Large intestine (tissue), 3 donors: ENCODE data around the gene FAM114A1. TPM values are rescaled to one million over a fixed set of nuclear protein-coding genes. Genes with fewer than 3 reads are reported as not detected.

Source experiments
- DNase-seq, 2 donors: peaks; one replicate each; pipeline versions ENCODE4 v3.0.0 to v3.0.0-alpha.2; 2013
- H3K27ac ChIP-seq: one replicate; pipeline ENCODE4 v1.5.1; 2013; ENCODE audit warnings: low read length
- H3K27me3 ChIP-seq: 2 replicates; pipeline ENCODE4 v1.6.1; 2013; ENCODE audit warnings: low read length; ENCODE audit not compliant: control insufficient read depth, insufficient read depth
- H3K36me3 ChIP-seq: 2 replicates; pipeline ENCODE4 v1.6.1; 2013; ENCODE audit warnings: low read length; ENCODE audit not compliant: control insufficient read depth, insufficient read depth
- H3K4me1 ChIP-seq: one replicate; pipeline ENCODE4 v1.6.1; 2013; ENCODE audit warnings: low read length; ENCODE audit not compliant: control insufficient read depth, insufficient read depth
- H3K4me3 ChIP-seq: one replicate; pipeline ENCODE4 v1.5.1; 2013; ENCODE audit warnings: low read length
- H3K9me3 ChIP-seq: one replicate; pipeline ENCODE4 v1.6.1; 2013; ENCODE audit warnings: mild to moderate bottlenecking, low read depth, low read length, moderate library complexity; ENCODE audit not compliant: control insufficient read depth
- WGBS: methylation state at CpG from one replicate; pipeline ENCODE4 v1.1.5; 2013; ENCODE audit warnings: low lambda C conversion rate; ENCODE audit not compliant: insufficient coverage; 5-methylcytosine and 5-hydroxymethylcytosine counted together
- polyA plus RNA-seq: library from polyadenylated mRNA; unstranded; fragments of 120-200 nt; gene quantifications from one replicate; pipeline ENCODE4 v1.2.1, GENCODE V29; 2013

FAM114A1 gene
- polyA plus RNA-seq, 1 donor, result 36.9 TPM

DNA sequence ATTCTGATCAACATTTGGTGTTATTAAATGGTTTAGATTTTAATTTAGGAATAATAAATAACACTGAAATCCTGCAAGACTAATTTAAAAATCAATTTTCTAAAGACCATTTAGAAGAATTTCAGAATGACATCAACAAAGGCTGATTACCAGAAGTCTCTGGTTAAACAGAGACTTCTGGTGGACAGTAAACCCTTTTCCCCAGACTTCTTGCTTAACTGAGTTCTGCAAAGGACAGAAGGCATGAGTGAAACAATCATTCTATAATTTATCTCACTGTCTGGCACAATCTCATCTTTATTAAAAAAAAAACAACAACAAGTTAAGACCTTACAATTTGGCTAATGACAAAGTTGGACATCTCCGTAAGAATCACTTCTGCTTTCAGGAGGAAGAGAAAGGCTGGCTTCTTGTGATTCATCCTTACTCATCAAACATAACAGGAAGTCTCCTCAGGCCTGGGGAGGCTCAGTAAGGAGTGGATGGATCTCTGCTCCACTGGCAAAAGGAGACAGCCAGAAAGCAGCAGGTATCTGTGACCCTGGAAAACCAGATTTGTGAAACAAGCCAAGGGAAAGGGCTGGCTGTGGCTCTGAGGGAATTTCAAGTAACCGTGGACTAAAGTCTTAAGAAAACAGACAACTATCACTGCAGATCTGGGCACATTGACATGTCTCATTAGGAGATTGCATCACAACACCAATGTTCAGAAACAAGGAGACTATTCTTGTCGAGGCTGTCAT, 10.1 kb upstream of the FAM114A1 start:
- no peak for DNase-seq
- H3K36me3 ChIP-seq, result no peaks in the 10 kb centered on the region

DNA sequence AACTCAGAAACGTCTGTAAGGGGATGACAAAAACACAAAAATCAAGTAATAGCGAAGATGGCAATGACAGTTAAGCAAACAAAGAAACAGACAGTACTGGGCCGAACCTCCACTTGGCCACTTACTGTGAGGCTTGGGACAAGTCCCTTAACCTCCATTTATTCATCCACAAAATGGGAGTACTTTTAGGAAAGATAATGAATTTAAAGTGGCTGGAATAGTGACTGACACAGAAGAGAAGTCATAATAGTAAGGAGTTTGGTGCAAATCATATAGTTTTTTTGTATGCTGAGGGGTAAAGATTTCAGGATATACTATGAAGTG, 9.5 kb upstream of the FAM114A1 start:
- no peak for DNase-seq
- WGBS, result 83% methylated on average over 2 of the region's 3 CpGs

More for the DNA sequence above, 10.1 kb upstream of the FAM114A1 start:
- no peaks in the 10 kb centered on the region for H3K9me3 ChIP-seq
- no peak overlapping the region for H3K27ac ChIP-seq
- H3K4me1 ChIP-seq, result no peaks in the 10 kb centered on the region
- no peaks in the 10 kb centered on the region for H3K27me3 ChIP-seq
- no peak overlapping the region for H3K4me3 ChIP-seq
- WGBS, result no CpG with 5 or more reads among the region's 3 CpGs

DNA sequence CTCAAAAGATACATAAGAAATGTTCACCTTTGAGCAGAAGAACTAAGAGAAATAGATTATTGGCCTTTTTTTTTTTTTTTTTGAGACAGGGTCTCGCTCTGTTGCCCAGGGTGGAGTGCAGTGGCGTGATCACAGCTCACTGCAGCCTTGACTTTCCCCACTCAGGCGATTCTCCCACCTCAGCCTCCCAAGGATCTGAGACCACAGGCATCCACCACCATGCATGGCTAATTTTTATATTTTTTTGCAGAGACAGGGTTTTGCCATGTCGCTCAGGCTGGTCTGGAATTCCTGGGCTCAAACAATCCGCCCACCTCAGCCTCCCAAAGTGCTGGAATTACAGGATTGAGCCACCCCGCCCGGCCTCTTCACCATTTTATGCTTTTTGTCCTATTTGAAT, 8.1 kb upstream of the FAM114A1 start:
- H3K27ac ChIP-seq, result no peak overlapping the region
- H3K27me3 ChIP-seq, result no peaks in the 10 kb centered on the region
- no peak overlapping the region for H3K4me3 ChIP-seq
- no peaks in the 10 kb centered on the region for H3K36me3 ChIP-seq
- 93% methylated on average over 2 of the region's 7 CpGs for WGBS
- DNase-seq, result no peak
- no peaks in the 10 kb centered on the region for H3K4me1 ChIP-seq
- H3K9me3 ChIP-seq, result no peaks in the 10 kb centered on the region

More for the DNA sequence above, 9.5 kb upstream of the FAM114A1 start:
- no peak overlapping the region for H3K27ac ChIP-seq
- no peaks in the 10 kb centered on the region for H3K36me3 ChIP-seq
- no peak overlapping the region for H3K4me3 ChIP-seq
- no peaks in the 10 kb centered on the region for H3K27me3 ChIP-seq
- H3K4me1 ChIP-seq, result no peaks in the 10 kb centered on the region
- no peaks in the 10 kb centered on the region for H3K9me3 ChIP-seq

- 100% methylated on average over 1 of the region's 5 CpGs for WGBS
- H3K4me1 ChIP-seq, result no peaks in the 10 kb centered on the region
- DNase-seq, result peak; percentile 42 to 50
- no peak overlapping the region for H3K4me3 ChIP-seq
- no peaks in the 10 kb centered on the region for H3K36me3 ChIP-seq
- no peak overlapping the region for H3K27ac ChIP-seq
- H3K9me3 ChIP-seq, result no peaks in the 10 kb centered on the region
- H3K27me3 ChIP-seq, result no peaks in the 10 kb centered on the region
Measured at GRCh38 chr4:38860788-38861424, 6.7 kb upstream of the FAM114A1 start.

- Histone ChIP-seq H3K36me3 (no peaks in the 10 kb centered on the region), H3K27ac (no peak overlapping the region), H3K4me3 (no peak overlapping the region), H3K27me3 (no peaks in the 10 kb centered on the region), H3K4me1 (no peaks in the 10 kb centered on the region), H3K9me3 (no peaks in the 10 kb centered on the region)
- no peak for DNase-seq
- 100% methylated on average over 2 of the region's 4 CpGs for WGBS
Measured at GRCh38 chr4:38861791-38862190, 5.8 kb upstream of the FAM114A1 start.

DNA sequence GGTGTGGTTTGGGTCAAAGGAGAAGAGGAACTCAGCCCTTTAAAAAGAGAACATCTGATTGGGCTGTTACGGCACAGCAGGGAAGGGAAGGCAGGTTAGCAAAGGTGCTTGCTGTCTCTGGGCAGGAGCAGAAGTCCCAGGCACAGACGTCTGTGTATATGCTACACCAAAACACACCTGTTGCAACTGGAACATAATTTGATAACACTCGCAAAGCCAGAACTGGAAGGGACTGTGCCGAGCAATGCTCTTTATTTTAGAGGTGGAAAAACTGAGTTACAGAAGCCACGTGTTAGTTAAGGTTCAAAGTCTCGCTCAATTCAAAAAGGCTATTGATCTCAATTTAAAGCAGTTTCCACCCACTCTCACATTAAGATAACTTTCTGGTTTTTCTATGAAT, 2.2 kb upstream of the FAM114A1 start:
- peak; percentile 24 to 71 for DNase-seq
- Histone ChIP-seq H3K9me3 (no peaks in the 10 kb centered on the region), H3K4me3 (no peak overlapping the region), H3K27me3 (no peaks in the 10 kb centered on the region), H3K4me1 (peaks cover 3% of the 10 kb centered on the region), H3K27ac (peak overlapping the region; percentile 22), H3K36me3 (peaks cover 6% of the 10 kb centered on the region)
- no CpG with 5 or more reads among the region's 6 CpGs for WGBS

DNA sequence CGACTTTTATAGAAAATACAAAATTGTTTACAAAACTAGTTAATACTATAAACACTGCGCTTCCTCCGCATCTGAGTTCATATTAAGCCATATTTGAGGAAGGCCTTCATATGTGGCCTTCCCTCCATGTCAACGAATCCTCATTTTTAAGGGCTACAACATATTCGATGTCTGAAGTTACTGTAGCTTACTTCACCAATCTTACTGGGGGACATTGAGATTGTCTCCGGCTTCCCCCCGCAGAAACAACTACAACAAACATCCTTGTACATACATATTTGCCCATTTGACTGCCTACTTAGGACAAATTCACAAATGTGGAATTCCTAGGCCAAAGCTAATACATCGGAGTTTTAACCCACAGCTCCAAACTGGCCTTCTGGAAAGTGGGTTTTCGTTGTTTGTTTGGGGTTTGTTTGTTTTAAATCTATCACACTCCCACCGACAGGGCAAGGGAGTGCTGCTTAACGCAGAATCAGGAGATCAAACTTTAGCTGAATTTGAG, 581 bp upstream of the FAM114A1 start:
- no peaks in the 10 kb centered on the region for H3K27me3 ChIP-seq
- 100% methylated on average over 1 of the region's 11 CpGs for WGBS
- peaks cover 14% of the 10 kb centered on the region for H3K36me3 ChIP-seq
- no peaks in the 10 kb centered on the region for H3K9me3 ChIP-seq
- peak overlapping the region; percentile 22 for H3K27ac ChIP-seq
- peaks cover 3% of the 10 kb centered on the region for H3K4me1 ChIP-seq
- peak overlapping the region; percentile 27 for H3K4me3 ChIP-seq
- DNase-seq, result no peak

DNA sequence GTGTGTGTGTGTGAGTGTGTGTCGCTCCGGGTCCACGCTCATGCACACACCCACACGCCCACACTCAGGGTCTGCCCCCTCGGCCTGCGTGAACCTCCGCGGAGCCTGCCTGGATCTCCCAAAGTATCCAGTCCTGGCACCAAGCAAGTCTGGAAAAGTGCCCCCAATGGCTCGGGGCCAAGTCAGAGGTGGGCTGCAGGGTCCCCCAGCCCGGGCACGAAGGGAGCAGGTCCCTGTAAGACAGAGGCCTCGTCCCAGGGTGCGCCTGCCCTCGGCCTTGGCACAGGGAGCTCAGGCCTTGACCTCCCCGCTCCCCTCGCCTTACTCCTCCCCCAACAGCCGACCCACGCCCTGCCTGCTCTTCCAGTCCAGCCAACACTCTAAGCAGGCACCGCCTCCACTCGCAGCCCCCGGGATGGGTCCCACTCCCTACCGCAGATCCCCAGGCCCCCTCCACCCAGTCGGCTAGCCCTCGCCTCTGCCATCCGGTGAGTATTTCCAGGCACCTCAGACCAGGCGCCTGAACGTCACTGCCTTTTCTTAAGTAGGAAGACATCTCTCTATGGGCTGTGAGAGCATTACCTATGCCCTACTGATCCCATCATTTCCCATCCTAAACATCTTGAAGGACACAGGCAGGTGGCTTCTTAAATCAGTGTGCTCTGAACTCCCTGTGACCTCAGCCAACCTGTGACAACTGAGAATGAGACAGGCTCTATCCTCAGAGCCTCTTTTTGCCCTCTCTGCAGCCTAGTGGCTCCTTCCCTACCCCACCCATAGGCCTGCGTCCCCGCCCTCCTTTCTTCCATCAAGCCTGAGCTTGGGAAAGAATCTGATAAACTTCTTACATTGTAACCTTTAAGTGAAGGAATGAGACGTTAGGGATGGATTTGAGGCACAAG, 704 bp downstream of the FAM114A1 start:
- Histone ChIP-seq H3K27me3 (no peaks in the 10 kb centered on the region), H3K4me1 (peaks cover 3% of the 10 kb centered on the region), H3K9me3 (no peaks in the 10 kb centered on the region), H3K4me3 (peak overlapping the region; percentile 81), H3K36me3 (peaks cover 16% of the 10 kb centered on the region), H3K27ac (peak overlapping the region; percentile 78)
- WGBS, result 47% methylated on average over 3 of the region's 30 CpGs
- peak; percentile 24 to 62 for DNase-seq

DNA sequence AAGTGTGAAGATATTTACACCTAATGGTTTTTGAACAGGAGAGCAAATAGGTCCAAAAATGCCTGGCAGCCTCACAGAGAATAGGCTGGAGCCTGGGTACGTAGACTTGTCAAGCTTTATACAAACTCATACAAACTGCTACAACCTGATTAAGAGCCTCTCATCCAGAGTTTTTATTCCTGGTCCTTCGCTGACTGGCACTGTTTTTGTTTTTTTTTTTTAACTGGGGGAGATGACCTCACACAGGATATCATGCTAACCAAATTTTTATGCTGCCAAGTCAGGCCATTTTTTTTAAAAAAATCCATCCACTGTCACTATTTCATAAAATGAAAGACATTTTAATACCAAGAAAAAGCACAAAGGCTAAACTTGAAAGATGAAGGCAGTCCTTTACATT, 1.9 kb downstream of the FAM114A1 start:
- Histone ChIP-seq H3K9me3 (no peaks in the 10 kb centered on the region), H3K27me3 (no peaks in the 10 kb centered on the region), H3K4me1 (peaks cover 3% of the 10 kb centered on the region), H3K36me3 (peaks cover 16% of the 10 kb centered on the region), H3K27ac (no peak overlapping the region), H3K4me3 (no peak overlapping the region)
- no peak for DNase-seq
- WGBS, result 100% methylated on average over 1 of the region's 2 CpGs

DNA sequence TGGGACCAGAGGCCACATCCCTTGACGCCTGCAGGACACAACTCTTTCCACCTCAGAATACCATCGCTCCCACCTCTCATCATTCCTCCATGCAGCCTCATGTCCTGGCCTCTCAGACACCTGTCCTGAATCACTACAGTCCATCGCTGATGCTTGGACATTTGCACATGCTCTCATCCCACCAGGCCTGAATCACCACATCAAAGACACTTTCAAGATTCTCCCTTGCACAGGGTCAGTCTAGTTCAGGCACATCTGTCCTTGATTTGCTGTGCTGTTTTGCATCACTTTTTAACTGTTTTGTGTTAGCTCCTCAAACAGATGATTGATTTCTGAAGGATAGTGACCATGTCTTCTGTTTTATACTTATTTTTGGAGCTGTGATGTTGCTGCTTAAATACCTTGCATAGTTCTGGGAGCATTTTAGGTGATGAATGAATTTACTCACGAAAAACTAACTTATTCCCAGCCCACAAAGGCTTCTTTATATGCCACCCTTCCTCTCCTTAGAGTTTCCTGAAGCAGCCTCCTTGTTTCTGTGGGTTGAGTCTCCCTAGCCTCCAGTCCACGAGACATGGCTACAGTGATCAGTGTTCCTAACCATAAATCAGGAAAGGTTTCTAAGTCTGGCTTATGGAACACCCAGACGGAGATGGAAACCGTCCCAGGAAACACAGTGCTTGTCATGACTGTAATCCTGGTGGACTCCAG, 2.6 kb downstream of the FAM114A1 start:
- Histone ChIP-seq H3K27ac (no peak overlapping the region), H3K9me3 (no peaks in the 10 kb centered on the region), H3K4me1 (peaks cover 3% of the 10 kb centered on the region), H3K27me3 (no peaks in the 10 kb centered on the region), H3K36me3 (peaks cover 16% of the 10 kb centered on the region), H3K4me3 (no peak overlapping the region)
- DNase-seq, result no peak
- no CpG with 5 or more reads among the region's 7 CpGs for WGBS
